Measurements from ENCODE around the gene TGIF2.

DNA sequence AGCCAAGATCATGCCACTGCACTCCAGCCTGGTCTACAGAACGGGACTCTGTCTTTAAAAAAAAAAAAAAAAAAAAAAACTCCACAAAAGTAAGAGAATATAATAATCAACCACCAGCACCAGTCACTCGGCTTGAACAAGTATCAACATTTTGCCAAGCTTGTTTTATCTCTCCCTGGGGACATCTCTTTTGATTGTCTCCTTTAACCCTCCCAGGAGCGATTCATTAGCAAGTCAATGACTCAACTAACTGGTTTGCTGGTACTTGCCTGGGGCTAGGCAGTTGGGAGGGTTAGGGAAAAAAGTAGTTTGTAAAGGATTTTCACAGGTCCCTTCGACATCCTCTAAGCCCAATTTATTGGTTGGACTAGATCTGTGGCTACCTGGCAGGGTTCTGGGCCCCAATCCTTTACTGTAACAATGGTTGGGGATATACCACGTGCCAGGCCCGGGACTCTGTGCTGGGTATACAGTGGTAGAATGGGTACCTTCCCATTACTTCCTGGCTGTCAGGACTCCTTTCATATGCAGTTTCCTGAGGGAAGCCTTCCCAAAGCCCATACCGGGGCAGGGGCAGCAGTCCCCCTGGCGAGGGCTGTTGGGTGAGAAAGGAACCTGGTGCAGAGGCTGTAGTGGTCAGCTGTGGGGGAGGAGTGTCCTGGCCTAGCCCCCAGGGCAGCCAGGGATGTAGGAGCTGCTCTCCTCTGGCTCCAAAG is 12.2 kb downstream of the TGIF2 start:
- TF ChIP-seq, protein P1, sequence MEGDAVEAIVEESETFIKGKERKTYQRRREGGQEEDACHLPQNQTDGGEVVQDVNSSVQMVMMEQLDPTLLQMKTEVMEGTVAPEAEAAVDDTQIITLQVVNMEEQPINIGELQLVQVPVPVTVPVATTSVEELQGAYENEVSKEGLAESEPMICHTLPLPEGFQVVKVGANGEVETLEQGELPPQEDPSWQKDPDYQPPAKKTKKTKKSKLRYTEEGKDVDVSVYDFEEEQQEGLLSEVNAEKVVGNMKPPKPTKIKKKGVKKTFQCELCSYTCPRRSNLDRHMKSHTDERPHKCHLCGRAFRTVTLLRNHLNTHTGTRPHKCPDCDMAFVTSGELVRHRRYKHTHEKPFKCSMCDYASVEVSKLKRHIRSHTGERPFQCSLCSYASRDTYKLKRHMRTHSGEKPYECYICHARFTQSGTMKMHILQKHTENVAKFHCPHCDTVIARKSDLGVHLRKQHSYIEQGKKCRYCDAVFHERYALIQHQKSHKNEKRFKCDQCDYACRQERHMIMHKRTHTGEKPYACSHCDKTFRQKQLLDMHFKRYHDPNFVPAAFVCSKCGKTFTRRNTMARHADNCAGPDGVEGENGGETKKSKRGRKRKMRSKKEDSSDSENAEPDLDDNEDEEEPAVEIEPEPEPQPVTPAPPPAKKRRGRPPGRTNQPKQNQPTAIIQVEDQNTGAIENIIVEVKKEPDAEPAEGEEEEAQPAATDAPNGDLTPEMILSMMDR (IDR thresholded peaks at IDR 0.05), result no peak
- TF ChIP-seq POLR2A (IDR thresholded peaks at IDR 0.05), result no peak

Data from adrenal gland (tissue), 5 donors.